Natural killer cell (primary cell): ENCODE results near the gene PRKCQ. TPM values are rescaled to one million over a fixed set of nuclear protein-coding genes. Genes with fewer than 3 reads are reported as not detected.
A peak's percentile ranks its signal among the peaks of the same experiment; 100 is the strongest.

Experiments
- ATAC-seq, 3 donors: fragments of 150-1000 bp in 2 of 3; fragments of 200-7000 bp in 1 of 3; cut with Tn5 transposase; 1 replicate in 1 of 3; 2 replicates in 2 of 3; pipeline ENCODE4 v1.10.0; 2021; ENCODE audit warnings: mild to moderate bottlenecking in 2 of 3, moderate library complexity in 2 of 3
- DNase-seq, 2 donors: peaks; one replicate each; pipeline versions ENCODE4 v3.0.0 to v3.0.0-alpha.2; 2013 to 2021; ENCODE audit warnings: mixed read lengths in 1 of 2
- H3K27ac ChIP-seq: one replicate; pipeline ENCODE4 v1.5.1; 2013; ENCODE audit warnings: mild to moderate bottlenecking, low read length
- H3K27me3 ChIP-seq: one replicate; pipeline ENCODE4 v1.6.1; 2013; ENCODE audit warnings: low read length; ENCODE audit not compliant: control insufficient read depth, insufficient read depth
- H3K36me3 ChIP-seq: one replicate; pipeline ENCODE4 v1.6.1; 2013; ENCODE audit warnings: low read length; ENCODE audit not compliant: control insufficient read depth, insufficient read depth
- H3K4me1 ChIP-seq: one replicate; pipeline ENCODE4 v1.6.1; 2013; ENCODE audit warnings: low read length; ENCODE audit not compliant: control insufficient read depth, insufficient read depth
- H3K4me3 ChIP-seq: one replicate; pipeline ENCODE4 v1.5.1; 2013; ENCODE audit warnings: low read length
- H3K9me3 ChIP-seq: one replicate; pipeline ENCODE4 v1.6.1; 2013; ENCODE audit warnings: low read length; ENCODE audit not compliant: control insufficient read depth, insufficient read depth
- H3K27ac Mint-ChIP-seq, 2 donors: one replicate each; pipeline ENCODE4 v1.8.0; 2022; ENCODE audit warnings: mild to moderate bottlenecking in 2 of 2, mixed read lengths in 2 of 2, moderate library complexity in 1 of 2
- H3K27me3 Mint-ChIP-seq, 2 donors: one replicate each; pipeline ENCODE4 v1.8.0; 2022; ENCODE audit warnings: low read depth in 2 of 2, mixed read lengths in 2 of 2
- H3K36me3 Mint-ChIP-seq: one replicate; pipeline ENCODE4 v1.8.0; 2022; ENCODE audit warnings: mixed read lengths
- H3K4me1 Mint-ChIP-seq, 2 donors: one replicate each; pipeline ENCODE4 v1.8.0; 2022; ENCODE audit warnings: mixed read lengths in 2 of 2
- H3K4me3 Mint-ChIP-seq: one replicate; pipeline ENCODE4 v1.8.0; 2022; ENCODE audit warnings: mild to moderate bottlenecking, moderate library complexity, mixed read lengths
- H3K9me3 Mint-ChIP-seq, 2 donors: one replicate each; pipeline ENCODE4 v1.8.0; 2022; ENCODE audit warnings: mixed read lengths in 2 of 2
- CTCF ChIP-seq: fragments of 200-600 bp; IDR thresholded peaks from one replicate; pipeline ENCODE4 v1.8.0; 2022; ENCODE audit warnings: antibody characterized with exemption
- WGBS: methylation state at CpG from one replicate; pipeline ENCODE4 v1.1.7; 2013; ENCODE audit warnings: missing lambda C conversion rate; ENCODE audit not compliant: insufficient coverage; 5-methylcytosine and 5-hydroxymethylcytosine counted together
- intact Hi-C: fragments of 100-400 bp; cut with micrococcal nuclease; formaldehyde crosslinking; loops from one replicate; pipeline ENCODE4 v1.14.2; 2022
- total RNA-seq, 4 donors: library from RNA; stranded (reverse); fragments of 120-200 nt in 1 of 4; gene quantifications; one replicate each; pipeline versions ENCODE4 v1.2.3 to v1.2.4, GENCODE V29; 2013 to 2022

Gene PRKCQ
- total RNA-seq, 3 donors from 2014 or later (not counting 1 experiment from before 2014, with no cell fraction given) = 46.5 to 69.5 (median 61.3) TPM

- H3K36me3 Mint-ChIP-seq = peaks cover 4% of the 10 kb centered on the region
- Histone ChIP-seq H3K4me3 (peak overlapping the region; percentile 52), H3K4me1 (peaks cover 61% of the 10 kb centered on the region), H3K36me3 (peaks cover 63% of the 10 kb centered on the region), H3K27ac (peak overlapping the region; percentile 99), H3K27me3 (no peaks in the 10 kb centered on the region), H3K9me3 (no peaks in the 10 kb centered on the region)
- H3K4me1 Mint-ChIP-seq = peaks cover 10% of the 10 kb centered on the region in 2 donors
- H3K4me3 Mint-ChIP-seq = no peak overlapping the region
- ATAC-seq (peak in 1 of 3 donors; percentile 17), DNase-seq (peak in 1 of 2 donors; percentile 26)
- 89% methylated on average over 10 of the region's 10 CpGs for WGBS
- no peaks in the 10 kb centered on the region for H3K27me3 Mint-ChIP-seq
- TF ChIP-seq CTCF = no peak
- H3K27ac Mint-ChIP-seq = no peak overlapping the region
- no peaks in the 10 kb centered on the region for H3K9me3 Mint-ChIP-seq
- intact Hi-C loops = loop anchor here (1.0 to 10.0 kb wide), 7 partner anchors 10 to 754 kb away; no protein-coding TSS in a partner anchor
Measured at GRCh38 chr10:6492896-6493295, 87.2 kb downstream of the PRKCQ start.

GRCh38 chr10:6491841-6492609, 88.1 kb downstream of the PRKCQ start:
- Mint-ChIP-seq H3K9me3 (no peaks in the 10 kb centered on the region), H3K4me1 (peaks cover 3 to 6% of the 10 kb centered on the region in 2 donors), H3K4me3 (no peak overlapping the region), H3K27ac (no peak overlapping the region), H3K36me3 (peaks cover 8% of the 10 kb centered on the region), H3K27me3 (no peaks in the 10 kb centered on the region)
- 51% methylated on average over 9 of the region's 9 CpGs for WGBS
- peaks cover 64% of the 10 kb centered on the region for H3K36me3 ChIP-seq
- DNase-seq = peak; percentile 42 to 88
- H3K27me3 ChIP-seq = no peaks in the 10 kb centered on the region
- ATAC-seq = peak; percentile 69 to 89 (median 88)
- peak overlapping the region; percentile 99 for H3K27ac ChIP-seq
- no peaks in the 10 kb centered on the region for H3K9me3 ChIP-seq
- intact Hi-C loops = loop anchor here (1.0 to 10.0 kb wide), 7 partner anchors 9 to 755 kb away; no protein-coding TSS in a partner anchor
- H3K4me3 ChIP-seq = peak overlapping the region; percentile 52
- TF ChIP-seq CTCF = no peak
- peaks cover 57% of the 10 kb centered on the region for H3K4me1 ChIP-seq

- Mint-ChIP-seq H3K4me1 (peaks cover 4 to 8% of the 10 kb centered on the region in 2 donors), H3K9me3 (no peaks in the 10 kb centered on the region)
- H3K36me3 ChIP-seq = peaks cover 68% of the 10 kb centered on the region
Measured at GRCh38 chr10:6490614-6491013, 89.5 kb downstream of the PRKCQ start.

More at GRCh38 chr10:6490614-6491013, 89.5 kb downstream of the PRKCQ start:
- no peak for TF ChIP-seq CTCF
- Mint-ChIP-seq H3K36me3 (peaks cover 11% of the 10 kb centered on the region), H3K4me3 (no peak overlapping the region), H3K27ac (no peak overlapping the region), H3K27me3 (no peaks in the 10 kb centered on the region)
- ATAC-seq (no peak), DNase-seq (no peak)
- Histone ChIP-seq H3K4me1 (peaks cover 60% of the 10 kb centered on the region), H3K27ac (peak overlapping the region; percentile 99), H3K4me3 (no peak overlapping the region), H3K9me3 (no peaks in the 10 kb centered on the region), H3K27me3 (no peaks in the 10 kb centered on the region)
- intact Hi-C loops = loop anchor here (5.0 to 10.0 kb wide), 2 partner anchors 544 to 757 kb away; no protein-coding TSS in a partner anchor
- 54% methylated on average over 4 of the region's 4 CpGs for WGBS
